GM18907 (cell line): ENCODE results near the gene TESK1.
"Not testable (repeated sequence)": the region's sequence is repeated elsewhere in the genome, so short reads cannot be mapped to it uniquely, and the experiment has no call there.

Experiments
- ATAC-seq: cut with Tn5 transposase; IDR thresholded peaks from one replicate; pipeline ENCODE4 v1.9.1; 2021; ENCODE audit warnings: mild to moderate bottlenecking, moderate library complexity; ENCODE audit not compliant: unreplicated experiment

TESK1 gene

DNA sequence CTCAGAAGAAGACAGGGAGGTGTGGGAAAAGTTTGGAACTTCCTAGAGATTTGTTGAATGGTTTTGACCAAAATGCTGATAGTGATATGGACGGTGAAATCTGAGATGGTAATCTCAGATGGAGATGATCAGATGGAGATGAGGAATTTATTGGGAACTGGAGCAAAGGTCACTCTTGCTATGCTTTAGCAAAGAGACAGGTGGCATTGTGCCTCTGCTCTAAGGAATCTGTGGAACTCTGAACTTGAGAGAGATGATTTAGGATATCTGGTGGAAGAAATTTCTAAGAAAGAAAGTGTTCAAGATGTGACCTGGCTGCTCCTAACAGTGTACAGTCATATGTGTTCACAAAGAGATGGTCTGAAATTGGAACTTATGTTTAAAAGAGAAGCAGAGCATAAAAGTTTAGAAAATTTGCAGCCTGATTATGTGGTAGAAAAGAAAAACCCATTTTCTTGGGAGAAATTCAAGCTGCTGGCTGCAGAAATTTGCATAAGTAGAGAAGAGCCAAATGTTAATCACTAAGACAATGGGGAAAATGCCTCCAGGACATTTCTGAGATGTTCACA, 25.3 kb upstream of the TESK1 start:
- ATAC-seq, result not testable (repeated sequence)

- ATAC-seq, result not testable (repeated sequence)
Measured at GRCh38 chr9:35583521-35583920, 21.5 kb upstream of the TESK1 start.

DNA sequence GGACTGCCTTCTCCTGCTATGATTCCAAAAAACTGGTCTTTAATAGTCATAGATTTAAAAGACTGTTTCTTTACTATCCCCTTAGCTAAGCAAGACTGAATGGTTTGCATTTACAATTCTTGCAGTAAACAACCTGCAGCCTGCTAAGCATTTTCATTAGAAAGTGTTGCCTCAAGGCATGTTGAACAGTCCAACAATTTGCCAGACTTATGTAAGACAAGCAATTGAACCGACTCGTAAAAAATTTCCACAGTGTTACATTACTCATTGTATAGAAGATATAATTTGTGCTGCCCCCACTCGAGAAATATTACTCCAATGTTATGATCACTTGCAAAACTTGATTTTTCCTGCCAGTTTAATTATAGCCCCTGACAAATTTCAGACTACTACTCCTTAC, 20.4 kb upstream of the TESK1 start:
- ATAC-seq, result not testable (repeated sequence)

DNA sequence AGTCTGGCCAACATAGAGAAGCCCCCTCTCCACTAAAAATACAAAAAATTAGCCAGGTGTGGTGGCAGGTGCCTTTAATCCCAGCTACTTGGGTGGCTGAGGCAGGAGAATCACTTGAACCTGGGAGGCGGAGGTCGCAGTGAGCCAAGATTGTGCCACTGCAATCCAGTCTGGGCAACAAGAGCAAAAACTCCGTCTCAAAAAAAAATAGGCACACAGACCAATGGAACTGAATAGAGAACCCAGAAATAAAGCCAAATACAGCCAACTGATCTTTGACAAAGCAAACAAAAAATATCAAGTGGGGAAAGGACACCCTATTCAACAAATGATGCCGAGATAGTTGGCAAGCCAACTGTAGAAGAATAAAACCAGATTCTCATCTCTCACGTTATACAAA, 16.6 kb upstream of the TESK1 start:
- not testable (repeated sequence) for ATAC-seq

DNA sequence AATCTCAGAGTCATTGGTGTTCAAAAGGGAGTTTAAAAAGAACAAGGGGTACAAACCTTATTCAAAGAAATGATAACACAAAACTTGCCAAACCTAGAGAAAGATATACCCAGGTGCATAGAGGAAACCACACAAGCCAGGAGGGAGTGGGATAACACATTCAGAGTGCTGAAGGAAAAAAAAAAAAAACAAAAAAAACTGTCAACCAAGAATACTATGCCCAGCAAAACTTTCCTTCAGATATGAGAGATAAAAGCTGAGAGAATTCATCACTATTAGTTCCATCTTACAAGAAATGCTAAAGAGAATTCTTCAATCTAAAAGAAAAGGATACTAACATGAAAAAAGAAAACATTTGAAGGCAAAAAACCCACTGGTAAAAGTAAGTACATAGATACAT, 11.5 kb upstream of the TESK1 start:
- no peak for ATAC-seq

- ATAC-seq, result no peak
Measured at GRCh38 chr9:35594471-35594870, 10.6 kb upstream of the TESK1 start.

DNA sequence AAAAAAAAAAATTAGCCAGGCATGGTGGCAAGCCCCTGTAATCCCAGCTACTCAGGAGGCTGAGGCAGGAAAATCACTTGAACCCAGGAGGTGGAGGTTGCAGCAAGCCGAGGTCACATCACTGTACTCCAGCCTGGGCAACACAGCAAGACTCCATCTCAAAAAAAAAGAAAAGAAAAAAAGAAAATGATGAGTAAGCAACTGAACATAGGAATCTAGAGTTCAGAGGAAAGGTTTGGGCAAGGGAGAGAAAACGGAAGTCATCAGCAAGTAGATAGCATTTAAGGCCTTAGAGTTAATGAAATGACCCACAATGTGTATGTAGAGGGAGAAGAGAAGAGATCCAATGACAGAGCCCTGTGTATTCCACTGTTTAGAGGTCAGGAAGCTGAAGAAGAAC, 8.2 kb upstream of the TESK1 start:
- ATAC-seq, result not testable (repeated sequence)

DNA sequence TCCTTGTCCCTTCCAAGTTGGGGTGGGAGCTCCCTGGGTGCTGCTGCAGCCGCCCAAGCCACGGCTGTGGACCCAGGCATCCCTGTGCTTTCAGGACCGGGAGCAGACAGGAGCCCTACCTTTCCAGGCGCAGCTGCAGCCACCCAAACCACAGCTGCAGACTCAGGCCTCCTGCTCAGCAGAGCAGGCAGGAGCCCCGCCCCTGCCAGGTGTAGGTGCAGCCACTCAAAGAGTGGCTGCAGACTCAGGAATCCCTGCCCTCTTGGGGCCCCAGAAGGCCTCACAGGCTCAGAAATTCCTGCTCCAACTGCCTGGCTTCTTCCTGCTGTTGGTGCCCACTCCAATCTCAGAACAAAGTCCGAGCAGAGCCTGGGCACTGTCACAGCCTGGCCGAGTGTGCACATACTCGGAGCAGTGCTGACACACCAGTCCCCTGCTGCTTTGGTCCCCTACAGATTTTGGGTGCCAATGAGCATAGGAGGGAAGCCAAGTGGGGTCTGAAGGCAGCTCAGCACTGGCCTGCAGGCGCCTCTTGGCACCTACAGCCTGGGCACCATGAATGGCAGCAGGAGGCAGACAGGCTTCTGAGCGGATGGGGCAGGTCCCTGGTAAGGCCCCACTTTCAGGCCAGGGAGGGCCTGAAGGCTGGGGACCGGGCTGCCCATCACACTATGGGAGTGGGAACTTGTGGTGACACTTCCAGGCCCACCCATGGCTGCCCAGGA, 6.0 kb upstream of the TESK1 start:
- no peak for ATAC-seq

DNA sequence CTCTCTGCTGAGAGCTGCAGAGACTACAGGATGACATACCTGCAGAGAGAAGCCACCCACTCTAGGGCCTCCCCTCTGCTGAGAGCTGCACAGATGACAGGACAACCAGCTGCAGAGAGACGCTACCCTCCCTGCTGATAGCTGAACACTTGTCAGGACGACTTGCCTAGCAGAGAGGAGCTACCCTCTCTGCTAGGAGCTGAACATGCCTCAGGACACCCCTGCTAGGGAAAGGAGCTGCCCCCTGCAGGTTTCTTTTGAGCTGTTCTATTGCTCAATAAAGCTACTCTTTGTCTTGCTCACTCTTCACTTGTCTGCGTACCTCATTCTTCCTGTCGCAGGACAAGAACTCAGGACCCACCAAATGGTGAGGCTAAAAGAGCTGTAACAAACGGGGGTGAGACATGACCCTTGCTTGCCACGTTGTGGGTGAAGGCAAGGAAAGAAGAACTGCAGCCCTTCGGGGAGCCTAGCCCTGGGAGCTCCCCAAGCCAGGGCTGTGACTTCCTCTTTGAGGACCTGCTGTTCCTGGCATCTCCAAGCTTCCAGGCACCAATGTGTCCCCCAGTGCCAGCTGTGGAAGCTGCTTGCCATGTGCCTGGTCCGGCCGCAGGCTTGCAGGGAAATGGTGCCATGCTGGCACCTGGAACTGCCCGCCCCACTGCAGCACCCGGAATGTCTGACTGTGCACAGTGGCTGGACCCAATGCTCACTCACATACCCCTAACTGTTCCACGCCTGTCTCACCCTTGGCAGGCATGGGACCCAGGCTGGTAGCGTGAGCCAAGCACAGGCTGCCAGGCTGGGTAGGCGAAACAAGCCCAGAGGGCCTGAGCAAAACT, 5.1 kb upstream of the TESK1 start:
- no peak for ATAC-seq

- peak; percentile 0 for ATAC-seq
Measured at GRCh38 chr9:35603506-35603985, 1.5 kb upstream of the TESK1 start.

- ATAC-seq, result peak; percentile 86
Measured at GRCh38 chr9:35603986-35604577, 980 bp upstream of the TESK1 start.

- peak; percentile 12 for ATAC-seq
Measured at GRCh38 chr9:35605351-35606137, 482 bp downstream of the TESK1 start.

DNA sequence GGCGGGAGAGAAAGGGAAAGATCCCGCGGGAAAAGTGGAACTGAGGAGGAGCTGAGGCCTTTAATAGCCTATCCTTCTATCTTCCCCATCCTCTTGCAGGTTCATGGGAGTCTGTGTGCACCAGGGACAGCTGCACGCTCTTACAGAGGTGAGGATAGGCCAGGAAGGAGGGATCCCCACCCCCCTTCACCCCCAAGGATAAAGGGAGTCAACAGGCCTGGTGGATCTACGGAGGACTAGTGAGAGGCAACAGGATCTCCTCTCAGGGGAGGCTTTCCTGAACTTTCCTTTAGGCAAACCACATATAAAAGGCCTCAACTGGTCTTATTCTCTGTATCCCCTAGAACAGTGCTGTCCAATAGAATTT, 1.1 kb downstream of the TESK1 start:
- ATAC-seq, result no peak

- ATAC-seq, result no peak
Measured at GRCh38 chr9:35606726-35607125, 1.7 kb downstream of the TESK1 start.

GRCh38 chr9:35608221-35608620, 3.2 kb downstream of the TESK1 start:
- ATAC-seq, result no peak

- no peak for ATAC-seq
Measured at GRCh38 chr9:35609001-35609819, 4.1 kb downstream of the TESK1 start.

GRCh38 chr9:35609820-35610163, 4.7 kb downstream of the TESK1 start:
- no peak for ATAC-seq

DNA sequence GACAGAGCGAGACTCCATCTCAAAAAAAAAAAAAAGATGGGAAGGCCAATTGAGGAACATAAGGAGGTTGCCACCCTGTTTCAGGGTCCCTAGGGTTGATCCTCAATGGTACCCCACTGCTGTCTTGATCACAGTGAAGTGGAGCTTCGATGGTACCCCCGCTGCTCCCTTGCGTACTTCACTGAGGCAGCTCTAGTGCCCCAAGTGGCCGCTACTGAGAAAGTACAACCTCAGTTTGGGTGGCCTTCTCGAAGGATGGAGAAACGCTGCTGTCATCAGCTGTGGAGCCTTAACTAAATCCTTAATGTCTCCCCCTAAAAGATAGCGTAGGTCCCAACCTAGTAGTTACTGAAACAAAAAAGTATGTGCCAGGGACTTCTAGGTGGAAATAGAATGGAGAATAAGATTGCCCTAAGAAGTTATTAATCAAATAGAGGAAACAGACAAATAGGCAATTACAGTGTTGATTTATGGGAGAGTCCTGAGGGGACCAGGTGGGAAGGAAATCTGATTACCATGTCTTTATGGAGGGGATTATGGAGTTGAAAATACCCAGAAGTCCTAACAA, 6.3 kb downstream of the TESK1 start:
- peak; percentile 49 for ATAC-seq

- ATAC-seq, result not testable (repeated sequence)
Measured at GRCh38 chr9:35612066-35612465, 7.0 kb downstream of the TESK1 start.

DNA sequence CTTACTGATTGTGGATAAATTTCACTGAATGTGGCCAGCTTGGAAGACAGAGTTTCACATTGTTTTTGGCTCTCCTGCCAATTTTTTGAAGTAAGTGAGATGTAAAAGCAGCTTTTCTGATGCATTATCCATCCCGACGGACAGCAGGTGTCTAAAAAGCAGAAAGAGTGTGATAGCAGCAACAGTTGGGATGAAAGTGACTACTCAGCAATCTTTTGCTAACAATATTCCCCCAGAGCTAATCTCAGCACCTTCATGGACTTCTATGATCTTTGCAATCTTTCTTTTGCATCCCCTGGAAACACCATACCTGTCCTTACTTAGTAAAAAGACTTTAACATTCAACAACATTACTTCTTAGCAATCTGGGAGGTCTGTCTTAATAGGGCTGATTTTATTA, 7.8 kb downstream of the TESK1 start:
- no peak for ATAC-seq
